Activated CD4-positive, alpha-beta memory T cell treated with anti-CD3 and anti-CD28 coated beads for 36 hours (primary cell): ENCODE data around the gene IL6. TPM values are rescaled to one million over a fixed set of nuclear protein-coding genes. Genes with fewer than 3 reads are reported as not detected.
"Not testable (repeated sequence)": the region's sequence is repeated elsewhere in the genome, so short reads cannot be mapped to it uniquely, and the experiment has no call there.

Source experiments
- CTCF ChIA-PET: fragments of 350-600 bp; sonication (Branson Sonifier 250); formaldehyde crosslinking; loops from one replicate; lab custom pipeline; 2021; ENCODE audit warnings: antibody characterized with exemption, inconsistent platforms; lab: Charles Lee
- POLR2A ChIA-PET: fragments of 350-600 bp; sonication (Branson Sonifier 250); formaldehyde crosslinking; loops from one replicate; lab custom pipeline; 2021; ENCODE audit warnings: antibody characterized with exemption; lab: Charles Lee
- DNase-seq: peaks from one replicate; pipeline ENCODE4 v3.0.0-alpha.2; 2020
- H3K27ac Mint-ChIP-seq: one replicate; pipeline ENCODE4 v1.8.0; 2021; ENCODE audit warnings: mixed read lengths
- H3K27me3 Mint-ChIP-seq: one replicate; pipeline ENCODE4 v1.8.0; 2021; ENCODE audit warnings: mixed read lengths
- H3K36me3 Mint-ChIP-seq: one replicate; pipeline ENCODE4 v1.8.0; 2021; ENCODE audit warnings: mixed read lengths
- H3K4me1 Mint-ChIP-seq: one replicate; pipeline ENCODE4 v1.8.0; 2021; ENCODE audit warnings: low read depth, mixed read lengths
- H3K4me3 Mint-ChIP-seq: one replicate; pipeline ENCODE4 v1.8.0; 2021; ENCODE audit warnings: mild to moderate bottlenecking, mixed read lengths
- H3K9me3 Mint-ChIP-seq: one replicate; pipeline ENCODE4 v1.8.0; 2021; ENCODE audit warnings: mixed read lengths
- intact Hi-C: fragments of 100-400 bp; cut with micrococcal nuclease; formaldehyde crosslinking; loops from one replicate; pipeline ENCODE4 v1.15.1; 2023
- total RNA-seq, 2 experiments: library from RNA; stranded (reverse); gene quantifications; one replicate each; pipeline ENCODE4 v1.2.3, GENCODE V29; 2021

Gene IL6
- total RNA-seq, 2 experiments from 2014 or later, result 1.9 to 2.2 TPM

DNA sequence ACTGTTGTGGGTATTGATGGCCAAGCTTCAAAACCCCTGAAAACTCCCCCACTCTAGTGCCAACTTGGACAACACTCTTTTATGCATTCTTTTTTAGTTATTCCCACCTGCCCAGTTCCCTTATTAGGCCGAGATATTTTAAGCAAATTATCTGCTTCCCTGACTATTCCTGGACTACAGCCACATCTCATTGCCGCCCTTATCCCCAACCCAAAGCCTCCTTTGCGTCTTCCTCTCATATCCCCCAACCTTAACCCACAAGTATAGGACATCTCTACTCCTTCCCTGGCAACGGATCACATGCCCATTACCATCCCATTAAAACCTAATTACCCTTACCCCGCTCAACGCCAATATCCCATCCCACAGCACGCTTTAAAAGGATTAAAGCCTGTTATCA, 21.1 kb upstream of the IL6 start:
- H3K27ac Mint-ChIP-seq, POLR2A ChIA-PET, H3K4me1 Mint-ChIP-seq, H3K4me3 Mint-ChIP-seq, H3K9me3 Mint-ChIP-seq, DNase-seq, H3K27me3 Mint-ChIP-seq, intact Hi-C loops, CTCF ChIA-PET, H3K36me3 Mint-ChIP-seq: not testable (repeated sequence)

DNA sequence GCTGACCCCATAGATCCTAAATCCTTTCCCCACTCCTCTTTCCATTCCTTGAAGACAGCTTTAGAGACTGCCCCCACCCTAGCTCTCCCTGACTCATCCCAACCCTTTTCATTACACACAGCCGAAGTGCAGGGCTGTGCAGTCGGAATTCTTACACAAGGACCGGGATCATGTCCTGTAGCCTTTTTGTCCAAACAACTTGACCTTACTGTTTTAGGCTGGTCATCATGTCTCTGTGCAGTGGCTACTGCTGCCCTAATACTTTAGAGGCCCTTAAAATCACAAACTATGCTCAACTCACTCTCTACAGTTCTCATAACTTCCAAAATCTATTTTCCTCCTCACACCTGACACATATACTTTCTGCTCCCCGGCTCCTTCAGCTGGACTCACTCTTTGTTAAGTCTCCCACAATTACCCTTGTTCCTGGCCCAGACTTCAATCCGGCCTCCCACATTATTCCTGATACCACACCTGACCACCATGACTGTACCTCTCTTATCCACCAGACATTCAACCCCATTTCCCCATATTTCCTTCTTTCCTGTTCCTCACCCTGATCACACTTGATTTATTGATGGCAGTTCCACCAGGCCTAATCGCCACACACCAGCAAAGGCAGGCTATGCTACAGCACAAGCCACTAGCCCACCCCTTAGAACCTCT, 19.8 kb upstream of the IL6 start:
- H3K27ac Mint-ChIP-seq, H3K4me3 Mint-ChIP-seq, intact Hi-C loops, CTCF ChIA-PET, DNase-seq, H3K27me3 Mint-ChIP-seq, H3K36me3 Mint-ChIP-seq, POLR2A ChIA-PET, H3K9me3 Mint-ChIP-seq, H3K4me1 Mint-ChIP-seq: not testable (repeated sequence)

DNA sequence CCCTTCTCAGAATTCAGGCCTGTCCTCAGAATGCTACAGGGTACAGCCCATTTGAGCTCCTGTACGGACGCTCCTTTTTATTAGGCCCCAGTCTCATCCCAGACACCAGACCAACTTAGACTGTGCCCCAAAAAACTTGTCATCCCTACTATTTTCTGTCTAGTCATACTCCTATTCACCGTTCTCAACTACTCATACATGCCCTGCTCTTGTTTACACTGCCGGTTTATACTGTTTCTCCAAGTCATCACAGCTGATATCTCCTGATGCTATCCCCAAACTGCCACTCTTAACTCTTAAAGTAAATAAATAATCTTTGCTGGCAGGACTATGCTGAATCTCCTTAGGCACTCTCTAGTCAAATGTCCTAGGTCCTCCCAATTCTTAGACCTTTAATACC, 18.8 kb upstream of the IL6 start:
- H3K4me1 Mint-ChIP-seq, CTCF ChIA-PET, H3K4me3 Mint-ChIP-seq, H3K9me3 Mint-ChIP-seq, POLR2A ChIA-PET, intact Hi-C loops, H3K27ac Mint-ChIP-seq, H3K27me3 Mint-ChIP-seq, H3K36me3 Mint-ChIP-seq, DNase-seq: not testable (repeated sequence)

DNA sequence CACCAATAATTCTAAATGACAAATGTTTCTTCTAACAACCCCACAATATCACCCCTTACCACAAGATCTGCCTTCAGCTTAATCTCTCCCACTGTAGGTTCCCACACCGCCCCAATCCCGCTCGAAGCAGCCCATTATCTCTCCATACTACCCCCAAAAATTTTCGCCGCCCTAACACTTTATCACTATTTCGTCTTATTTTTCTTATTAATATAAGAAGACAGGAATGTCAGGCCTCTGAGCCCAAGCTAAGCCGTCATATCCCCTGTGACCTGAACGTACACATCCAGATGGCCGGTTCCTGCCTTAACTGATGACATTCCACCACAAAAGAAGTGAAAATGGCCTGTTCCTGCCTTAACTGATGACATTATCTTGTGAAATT, 18.3 kb upstream of the IL6 start:
- H3K27ac Mint-ChIP-seq, POLR2A ChIA-PET, H3K4me1 Mint-ChIP-seq, DNase-seq, H3K9me3 Mint-ChIP-seq, H3K36me3 Mint-ChIP-seq, H3K4me3 Mint-ChIP-seq, intact Hi-C loops, H3K27me3 Mint-ChIP-seq: not testable (repeated sequence)
- CTCF ChIA-PET, result interaction anchor here (1.4 kb wide), 1 partner anchor 148 kb away, joined by 4 read pairs; no protein-coding TSS in a partner anchor

DNA sequence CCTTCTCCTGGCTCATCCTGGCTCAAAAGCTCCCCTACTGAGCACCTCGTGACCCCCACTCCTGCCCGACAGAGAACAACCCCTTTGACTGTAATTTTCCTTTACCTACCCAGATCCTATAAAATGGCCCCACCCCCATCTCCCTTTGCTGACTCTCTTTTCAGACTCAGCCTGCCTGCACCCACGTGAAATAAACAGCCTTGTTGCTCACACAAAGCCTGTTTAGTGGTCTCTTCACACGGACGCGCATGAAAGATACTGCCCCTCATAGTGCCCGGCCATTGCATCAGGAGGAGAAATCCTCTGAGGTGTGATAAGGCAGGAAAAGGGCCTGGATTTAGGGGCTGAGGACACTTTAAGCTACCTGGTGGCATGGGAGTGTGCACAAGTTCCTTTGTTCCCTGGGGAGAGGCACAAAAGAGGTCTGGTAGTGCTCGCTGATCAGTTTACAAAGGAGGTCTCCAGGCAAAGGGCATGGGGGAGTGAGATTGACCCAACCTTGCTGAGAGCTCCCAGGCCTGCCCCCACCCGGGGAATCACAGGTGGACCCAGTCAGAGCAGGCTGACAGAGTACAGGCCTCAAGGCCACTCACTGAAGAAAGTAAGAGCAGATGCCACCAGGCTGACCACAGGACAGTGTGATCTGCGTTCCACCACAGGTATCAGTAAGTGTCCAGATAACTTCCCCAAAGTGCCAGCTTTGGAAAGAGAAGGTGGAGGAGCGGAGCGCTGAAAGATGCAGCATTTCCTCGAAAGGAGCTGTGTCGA, 17.8 kb upstream of the IL6 start:
- H3K4me3 Mint-ChIP-seq, H3K9me3 Mint-ChIP-seq, H3K27me3 Mint-ChIP-seq, H3K36me3 Mint-ChIP-seq, H3K4me1 Mint-ChIP-seq, POLR2A ChIA-PET, intact Hi-C loops, DNase-seq, H3K27ac Mint-ChIP-seq: not testable (repeated sequence)
- CTCF ChIA-PET, result interaction anchor here (1.4 kb wide), 1 partner anchor 148 kb away, joined by 4 read pairs; no protein-coding TSS in a partner anchor

DNA sequence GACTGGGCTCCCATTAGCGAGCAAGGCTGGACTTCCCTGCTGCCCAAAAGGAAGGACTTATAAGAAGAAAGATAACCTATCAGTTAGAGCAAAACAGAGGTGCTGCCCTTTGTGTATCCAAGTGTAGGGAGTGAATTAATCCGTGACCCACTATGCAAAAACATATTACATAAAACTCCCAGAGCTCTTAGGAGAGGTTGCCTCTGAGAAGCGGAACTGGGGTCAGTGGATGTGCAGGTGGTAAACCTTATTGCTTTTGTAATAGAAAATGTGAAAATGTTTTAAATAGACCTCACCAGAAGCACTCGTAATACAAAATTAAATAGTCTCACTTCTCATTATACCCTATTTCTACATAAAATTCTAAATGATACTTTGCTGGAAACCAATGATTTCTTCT, 17.1 kb upstream of the IL6 start:
- Mint-ChIP-seq H3K4me3 (no peak overlapping the region), H3K9me3 (no peaks in the 10 kb centered on the region), H3K4me1 (no peaks in the 10 kb centered on the region), H3K27ac (no peak overlapping the region), H3K36me3 (no peaks in the 10 kb centered on the region), H3K27me3 (no peaks in the 10 kb centered on the region)
- intact Hi-C loops, result no loop called here
- ChIA-PET CTCF (interaction anchor here (1.4 kb wide), 1 partner anchor 149 kb away, joined by 4 read pairs; no protein-coding TSS in a partner anchor), POLR2A (no interaction called here)
- no peak for DNase-seq

DNA sequence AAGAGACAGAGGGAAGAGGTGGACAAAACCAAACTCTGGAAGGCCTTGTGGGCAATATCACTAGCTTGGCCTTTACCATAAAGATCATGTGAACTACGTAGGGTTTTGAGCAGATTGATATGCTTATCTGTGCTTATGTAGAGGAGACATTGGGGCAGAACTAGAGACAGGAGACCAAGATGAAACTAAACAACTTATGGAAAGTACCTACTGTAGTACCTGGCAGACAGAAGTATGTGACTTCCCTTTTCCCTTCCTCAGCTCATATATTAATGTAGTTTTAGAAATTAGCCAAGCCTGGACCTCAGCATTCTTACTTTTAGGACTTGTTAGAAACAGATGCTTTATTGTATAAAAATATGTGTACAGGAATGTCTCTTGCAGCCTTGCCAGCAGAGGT, 14.0 kb upstream of the IL6 start:
- Mint-ChIP-seq H3K36me3 (no peaks in the 10 kb centered on the region), H3K9me3 (no peaks in the 10 kb centered on the region), H3K27ac (no peak overlapping the region), H3K27me3 (peaks cover 3% of the 10 kb centered on the region), H3K4me3 (no peak overlapping the region), H3K4me1 (no peaks in the 10 kb centered on the region)
- ChIA-PET POLR2A (no interaction called here), CTCF (interaction anchor here (0.6 to 4.0 kb wide), 4 partner anchors 11 to 342 kb away, joined by 3 to 13 read pairs (median 4); partner anchors contain the start of gene IL6)
- intact Hi-C loops, result no loop called here
- DNase-seq, result no peak

DNA sequence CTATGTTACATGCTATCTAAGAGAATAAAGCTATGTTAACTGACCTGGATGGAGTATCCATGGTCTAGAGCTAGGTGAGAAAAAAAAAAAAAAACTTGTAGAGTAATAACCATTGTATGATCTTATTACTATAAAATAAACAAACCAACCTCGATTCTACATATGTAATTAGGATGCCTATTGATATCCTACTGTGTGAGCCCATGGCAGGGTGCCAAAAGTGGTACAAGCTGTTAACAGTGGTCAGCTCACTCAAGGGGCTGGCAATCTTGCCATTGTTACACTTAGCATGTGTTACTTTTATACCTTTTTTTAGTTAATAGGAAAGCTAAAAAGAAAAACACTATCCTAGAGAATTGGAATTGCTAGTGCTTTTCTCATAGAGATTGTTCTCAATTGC, 13.5 kb upstream of the IL6 start:
- intact Hi-C loops, result no loop called here
- CTCF ChIA-PET, result interaction anchor here (0.6 to 4.0 kb wide), 3 partner anchors 11 to 342 kb away, joined by 3 to 13 read pairs (median 4); no protein-coding TSS in a partner anchor
- POLR2A ChIA-PET, result no interaction called here
- Mint-ChIP-seq H3K9me3 (no peaks in the 10 kb centered on the region), H3K4me3 (no peak overlapping the region), H3K27me3 (peaks cover 3% of the 10 kb centered on the region), H3K27ac (no peak overlapping the region), H3K36me3 (no peaks in the 10 kb centered on the region), H3K4me1 (no peaks in the 10 kb centered on the region)
- DNase-seq, result no peak

DNA sequence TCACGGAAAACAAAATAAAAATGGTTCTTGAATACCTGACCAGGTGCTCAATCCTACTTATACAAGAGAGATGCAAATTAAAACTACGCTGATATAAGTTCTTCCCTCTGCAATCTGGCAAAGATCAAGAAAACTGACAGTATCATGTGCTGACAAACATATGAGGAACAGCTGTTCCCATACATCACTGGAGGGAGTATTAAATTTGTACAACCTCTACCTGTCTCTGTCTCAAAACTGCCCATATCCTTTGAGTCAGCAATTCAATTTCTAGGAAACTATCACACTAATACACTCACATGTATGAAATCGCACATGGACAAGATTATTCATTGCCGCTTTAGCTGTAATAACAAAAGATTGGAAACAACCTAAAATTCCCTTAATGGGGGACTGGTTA, 11.0 kb upstream of the IL6 start:
- H3K4me1 Mint-ChIP-seq, result no peaks in the 10 kb centered on the region
- intact Hi-C loops, result no loop called here
- peaks cover 3% of the 10 kb centered on the region for H3K27me3 Mint-ChIP-seq
- no peak for DNase-seq
- no peaks in the 10 kb centered on the region for H3K9me3 Mint-ChIP-seq
- H3K27ac Mint-ChIP-seq, result no peak overlapping the region
- ChIA-PET POLR2A (no interaction called here), CTCF (interaction anchor here (2.1 kb wide), 1 partner anchor 11 kb away, joined by 12 read pairs; the partner anchor contains the start of gene IL6)
- H3K36me3 Mint-ChIP-seq, result no peaks in the 10 kb centered on the region
- no peak overlapping the region for H3K4me3 Mint-ChIP-seq

DNA sequence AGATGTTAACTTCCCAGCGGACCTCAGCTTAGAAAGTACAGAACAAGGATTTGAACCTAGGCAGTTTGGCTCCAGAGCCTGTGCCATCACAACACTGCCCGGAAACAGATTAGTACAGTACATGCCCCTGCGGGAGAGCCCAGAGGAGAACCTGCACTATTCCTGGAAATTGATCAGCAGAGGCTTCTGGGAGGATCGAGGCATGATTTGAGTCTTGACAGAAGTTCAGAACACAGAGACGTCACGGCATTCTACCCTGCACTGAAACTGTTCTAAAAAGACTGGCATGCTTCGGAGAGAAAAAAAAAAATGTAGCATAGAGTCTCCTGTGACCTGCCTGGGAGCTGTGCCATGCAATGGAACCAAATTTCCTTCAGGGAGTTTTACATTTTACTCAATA, 9.2 kb upstream of the IL6 start:
- H3K9me3 Mint-ChIP-seq, result no peaks in the 10 kb centered on the region
- ChIA-PET POLR2A (interaction anchor here (1.0 kb wide), 1 partner anchor 21 kb away, joined by 3 read pairs; no protein-coding TSS in a partner anchor), CTCF (interaction anchor here (0.6 to 2.1 kb wide), 5 partner anchors 10 to 157 kb away, joined by 3 to 12 read pairs (median 3); partner anchors contain the start of gene IL6)
- intact Hi-C loops, result no loop called here
- H3K36me3 Mint-ChIP-seq, result no peaks in the 10 kb centered on the region
- H3K27me3 Mint-ChIP-seq, result peaks cover 3% of the 10 kb centered on the region
- DNase-seq, result no peak
- no peak overlapping the region for H3K4me3 Mint-ChIP-seq
- H3K27ac Mint-ChIP-seq, result no peak overlapping the region
- no peaks in the 10 kb centered on the region for H3K4me1 Mint-ChIP-seq

DNA sequence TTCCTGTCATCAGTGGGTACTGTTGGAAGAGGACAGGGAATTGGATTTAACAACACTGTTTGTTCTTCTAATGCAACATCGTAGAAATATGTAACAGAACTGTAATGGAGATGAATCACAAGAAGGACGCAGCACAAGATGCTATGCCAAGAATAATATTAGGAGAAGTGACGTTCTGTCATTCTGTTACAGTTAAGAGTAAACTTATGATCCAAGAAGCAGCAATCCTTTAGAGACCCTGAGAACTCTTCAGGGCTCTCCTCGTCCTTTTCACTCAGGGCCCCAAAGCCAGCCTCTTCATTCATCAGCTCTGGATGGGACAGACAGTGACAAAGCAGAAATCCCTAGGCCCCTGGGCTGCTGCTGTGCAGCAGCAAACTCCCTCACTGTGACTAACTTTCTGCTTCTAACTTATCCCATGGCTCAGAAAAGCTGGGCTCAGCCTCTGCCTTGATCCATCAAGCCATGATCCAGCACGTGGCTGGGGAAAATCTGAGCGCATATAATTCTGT, 8.7 kb upstream of the IL6 start:
- Mint-ChIP-seq H3K27ac (no peak overlapping the region), H3K4me3 (no peak overlapping the region), H3K4me1 (peaks cover 2% of the 10 kb centered on the region), H3K9me3 (no peaks in the 10 kb centered on the region), H3K36me3 (no peaks in the 10 kb centered on the region), H3K27me3 (peaks cover 3% of the 10 kb centered on the region)
- intact Hi-C loops, result no loop called here
- CTCF ChIA-PET, result interaction anchor here (0.6 to 2.1 kb wide), 4 partner anchors 9 to 158 kb away, joined by 3 to 12 read pairs (median 6); partner anchors contain the start of gene IL6
- DNase-seq, result no peak
- POLR2A ChIA-PET, result interaction anchor here (1.0 kb wide), 1 partner anchor 22 kb away, joined by 3 read pairs; no protein-coding TSS in a partner anchor

DNA sequence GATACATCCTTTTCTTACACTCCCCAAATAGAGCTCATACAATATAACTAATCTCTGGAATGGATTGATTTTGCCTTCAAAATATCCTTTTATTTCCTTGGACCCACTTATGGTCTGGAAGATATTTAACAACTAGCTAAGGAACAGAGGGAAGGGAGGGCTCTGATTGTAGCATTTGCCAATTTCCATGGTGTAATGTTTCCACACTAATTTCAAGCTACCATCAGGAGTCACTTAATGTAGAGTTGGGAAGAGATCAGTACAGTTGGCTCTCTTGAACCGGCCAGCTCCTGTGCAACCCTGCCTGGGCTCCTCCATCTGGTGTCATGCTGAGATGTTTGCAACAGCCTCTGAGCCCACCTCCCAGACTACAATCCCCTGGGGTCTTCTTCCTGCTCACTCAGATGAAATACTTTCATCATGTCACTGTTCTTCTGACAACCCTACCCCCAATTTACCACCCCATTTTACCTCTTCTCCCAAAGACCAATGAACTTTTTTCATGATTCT, 8.0 kb upstream of the IL6 start:
- H3K4me1 Mint-ChIP-seq, result peaks cover 6% of the 10 kb centered on the region
- intact Hi-C loops, result no loop called here
- no peaks in the 10 kb centered on the region for H3K36me3 Mint-ChIP-seq
- peaks cover 7% of the 10 kb centered on the region for H3K27me3 Mint-ChIP-seq
- DNase-seq, result no peak
- H3K27ac Mint-ChIP-seq, result no peak overlapping the region
- H3K9me3 Mint-ChIP-seq, result no peaks in the 10 kb centered on the region
- no peak overlapping the region for H3K4me3 Mint-ChIP-seq
- ChIA-PET POLR2A (no interaction called here), CTCF (interaction anchor here (0.6 to 1.2 kb wide), 2 partner anchors 9 to 159 kb away, joined by 4 to 7 read pairs; no protein-coding TSS in a partner anchor)
